ENCODE data around the gene AGMO.

Gene AGMO

DNA sequence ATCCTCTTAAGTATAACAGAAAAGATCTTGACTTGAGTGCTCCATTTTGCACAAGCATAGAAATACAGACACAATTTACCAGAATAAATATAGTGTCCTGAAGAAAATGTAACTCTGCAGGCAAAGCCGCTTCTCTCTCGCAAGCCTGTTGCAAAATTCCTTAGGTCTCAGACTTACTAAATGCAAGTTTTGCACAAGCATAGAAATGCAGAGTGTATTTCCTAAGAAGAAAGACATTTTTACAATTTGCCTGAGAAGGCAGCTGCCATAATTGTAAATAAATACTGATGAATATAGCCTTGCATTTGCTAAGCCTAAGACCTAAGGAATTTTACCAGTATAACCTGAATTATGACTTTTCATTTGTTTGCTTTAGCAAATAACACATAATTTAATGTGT lies 67.1 kb downstream of the AGMO start:
- no peak for DNase-seq

DNA sequence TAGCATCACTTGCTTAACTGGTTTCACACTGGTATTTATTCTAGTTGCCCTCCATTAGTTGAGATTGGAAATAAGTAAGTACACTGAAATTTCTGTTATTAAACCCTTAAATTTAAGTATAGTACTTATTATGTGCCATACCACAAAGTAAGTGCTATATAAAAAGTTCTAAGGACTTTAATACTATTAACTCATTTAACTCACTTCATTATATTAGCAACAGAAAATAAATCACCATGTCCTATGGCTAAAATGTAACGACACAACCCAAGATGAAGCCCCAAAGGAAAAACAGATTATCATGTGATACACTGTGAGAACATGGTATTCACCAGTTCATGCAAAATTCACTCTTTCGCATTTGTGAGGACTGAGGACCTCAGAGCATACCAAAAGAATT lies 70.5 kb downstream of the AGMO start:
- DNase-seq = no peak

DNA sequence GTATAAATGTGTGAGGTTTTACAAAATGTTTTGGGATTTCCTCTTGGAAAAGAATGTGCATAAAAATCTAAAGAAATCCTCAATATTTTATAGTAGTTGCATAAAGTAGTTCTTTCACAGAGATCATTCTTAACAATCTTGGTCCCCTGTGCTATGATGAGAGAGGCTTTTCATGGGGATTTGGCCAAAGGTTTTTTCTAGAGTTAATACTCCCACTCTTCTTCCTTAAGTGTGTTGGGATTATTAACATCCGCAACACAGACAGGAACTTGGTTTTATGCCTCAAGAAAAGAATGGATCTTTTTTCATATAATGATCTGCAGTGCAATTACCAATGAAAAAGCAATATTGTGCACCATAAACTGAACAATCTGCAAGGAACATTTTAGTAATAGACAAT lies 71.5 kb downstream of the AGMO start:
- no peak for DNase-seq

DNA sequence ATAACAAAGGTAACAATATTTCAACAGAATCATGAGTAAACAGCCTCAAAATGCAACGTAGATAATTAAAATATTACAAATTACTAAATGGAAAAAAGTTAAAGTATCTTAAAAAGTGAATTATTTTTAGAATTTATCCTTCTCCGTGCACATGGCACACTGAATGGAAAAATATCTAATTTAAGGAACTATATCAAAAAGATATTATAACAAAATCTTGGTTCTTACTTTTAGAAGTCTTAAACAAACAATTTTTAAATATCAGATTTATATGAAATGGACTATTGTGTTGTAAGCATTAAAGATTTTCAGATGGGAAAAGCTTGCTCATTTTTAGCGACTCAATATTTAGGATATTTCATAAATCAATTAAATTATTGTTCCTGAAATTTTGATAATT lies 72.0 kb downstream of the AGMO start:
- no peak for DNase-seq

DNA sequence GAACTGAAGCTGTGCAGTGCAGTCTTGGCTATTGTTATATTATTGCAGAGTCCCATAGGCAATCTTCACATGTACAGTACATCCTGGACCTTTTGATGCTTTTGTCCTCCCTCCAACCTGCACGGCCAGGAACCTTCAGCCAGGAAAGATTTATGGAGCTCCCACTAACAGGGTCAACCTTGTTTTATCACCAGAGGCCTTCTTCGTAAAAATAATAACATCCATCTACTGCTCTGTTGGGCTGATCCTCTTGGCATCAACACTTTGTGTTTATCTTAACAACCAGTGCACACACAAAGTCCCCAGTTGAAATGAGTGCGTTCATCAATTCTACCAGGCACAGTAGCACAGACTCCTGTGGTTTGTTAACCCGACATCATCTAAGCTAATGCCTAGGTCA lies 72.4 kb downstream of the AGMO start:
- peak; percentile 23 to 67 for DNase-seq

DNA sequence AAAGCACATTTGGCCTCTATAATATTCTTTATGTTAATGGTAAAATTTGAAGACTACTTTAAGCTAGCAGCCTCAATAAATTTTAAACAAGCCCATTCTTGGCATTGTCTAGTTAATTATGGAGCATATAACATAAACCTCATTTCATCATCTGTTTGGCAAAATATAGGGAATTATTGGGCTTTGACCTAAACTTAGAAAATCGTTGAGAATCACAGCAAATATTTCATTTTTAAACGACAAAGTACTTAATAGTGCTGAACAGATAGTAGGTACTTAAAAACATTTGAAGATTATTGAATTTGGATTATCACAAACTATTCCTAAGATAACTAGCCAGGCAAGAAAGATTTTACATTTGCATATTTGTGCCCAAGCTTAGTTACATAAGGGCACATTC lies 73.4 kb downstream of the AGMO start:
- no peak for DNase-seq

DNA sequence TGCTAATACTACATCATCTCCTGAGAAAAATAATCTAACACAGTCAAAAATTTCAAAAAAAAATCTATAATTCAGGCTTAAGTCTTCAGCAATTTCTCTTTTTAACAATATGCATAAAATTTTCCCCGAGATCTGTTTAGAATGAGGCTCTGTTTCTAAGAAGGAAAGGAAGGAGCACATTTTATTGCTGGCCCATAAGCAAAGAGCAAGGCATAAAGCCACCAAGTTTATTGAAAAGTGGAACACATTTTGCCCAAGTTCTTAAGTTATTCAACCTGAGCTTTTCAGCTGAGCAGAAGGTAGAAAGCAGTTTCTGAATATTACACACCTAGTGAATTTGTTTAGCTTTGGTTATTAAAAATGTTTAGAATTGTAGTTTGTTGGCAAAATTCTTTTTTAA lies 73.9 kb downstream of the AGMO start:
- DNase-seq = no peak

DNA sequence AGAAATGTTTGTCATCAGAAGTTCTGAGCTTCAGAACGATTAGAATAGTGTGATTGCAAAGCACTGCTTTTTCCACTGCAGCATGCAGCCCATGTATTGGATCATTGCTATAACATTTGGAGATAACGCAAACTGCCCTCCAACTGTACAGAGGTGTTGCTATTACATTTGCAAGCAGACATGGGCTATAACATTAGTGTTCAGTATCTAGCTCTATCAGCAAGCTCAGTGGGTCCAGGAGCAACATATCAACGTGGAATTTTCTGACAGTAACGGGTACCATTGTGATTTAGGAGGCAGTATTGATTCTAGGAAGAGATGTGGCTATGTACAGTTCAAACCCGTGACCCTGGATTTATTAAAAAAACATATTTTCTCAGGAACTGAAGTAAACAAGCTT lies 75.8 kb downstream of the AGMO start:
- no peak for DNase-seq

DNA sequence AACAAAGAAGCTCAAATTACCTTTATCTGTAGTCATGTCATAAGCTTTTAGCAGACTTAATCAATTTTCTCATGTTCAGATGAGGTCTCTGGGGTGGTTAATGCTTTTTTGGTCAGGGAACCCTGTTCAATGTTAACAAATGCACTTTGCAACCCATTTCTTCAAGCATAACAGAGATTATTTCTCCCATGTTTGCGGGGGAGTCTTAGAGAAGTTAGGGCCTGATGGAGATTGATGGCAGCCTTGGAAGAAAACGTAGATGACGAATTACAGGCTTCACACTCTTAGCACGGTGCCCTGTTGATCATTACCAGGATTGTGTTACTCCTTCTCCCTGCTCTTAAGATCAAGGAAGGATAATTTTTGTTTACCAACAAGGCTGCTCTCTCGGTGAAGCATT lies 76.4 kb downstream of the AGMO start:
- DNase-seq = no peak

DNA sequence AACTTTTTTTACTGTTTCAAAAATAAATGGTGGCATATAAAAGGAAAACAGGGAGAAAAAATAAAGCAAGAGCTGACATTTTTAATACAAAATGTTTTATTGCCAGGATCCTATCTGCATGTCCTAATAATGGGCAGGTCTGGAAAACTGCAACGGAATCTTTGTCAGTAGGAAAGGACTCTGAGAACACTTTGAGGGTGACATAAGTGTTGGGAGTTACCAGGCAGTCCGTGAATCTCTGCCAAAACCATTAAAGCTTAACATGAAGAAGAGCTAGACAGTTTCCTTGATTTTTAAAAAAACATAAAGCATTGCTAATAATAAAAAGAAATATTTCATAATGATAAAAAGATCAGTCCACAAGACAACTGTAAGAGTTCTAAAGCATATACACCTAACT lies 80.7 kb downstream of the AGMO start:
- no peak for DNase-seq

DNA sequence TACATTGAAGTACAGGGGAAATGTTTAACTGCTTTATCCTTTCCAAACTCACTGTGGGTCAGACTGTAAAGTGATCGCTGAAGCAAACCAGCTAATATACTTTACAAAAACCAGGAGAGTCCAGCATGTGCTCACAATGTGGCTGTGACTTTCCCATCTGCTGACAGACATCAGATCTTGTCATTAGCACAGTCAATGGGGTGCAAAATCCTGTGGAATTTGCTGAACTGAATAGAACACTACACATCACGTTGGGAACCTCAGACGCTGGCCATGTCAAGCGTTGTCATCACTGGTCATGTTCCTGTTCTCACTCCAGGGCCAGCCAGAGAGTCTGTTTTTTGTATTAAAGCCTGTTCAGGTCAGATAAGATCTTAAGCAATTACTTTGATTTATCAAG lies 83.4 kb downstream of the AGMO start:
- no peak for DNase-seq

DNA sequence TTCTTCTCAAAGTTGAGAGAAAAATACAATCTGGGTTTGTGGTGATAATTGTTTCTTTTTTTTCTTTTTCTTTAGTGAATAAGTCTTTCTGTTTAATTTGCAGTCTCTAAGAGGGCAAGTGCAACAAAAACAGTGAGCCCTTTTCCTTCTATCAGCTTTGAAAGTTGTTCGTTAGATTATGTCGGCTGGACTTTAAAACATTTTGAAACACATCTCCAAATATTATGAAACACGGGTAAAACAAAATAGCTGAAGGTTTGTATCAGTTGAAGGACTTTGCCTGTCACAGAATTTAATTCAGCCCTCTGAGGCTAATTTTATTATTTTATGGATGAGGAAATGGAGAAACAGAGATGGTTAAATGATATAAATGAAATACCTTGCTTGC lies 85.3 kb downstream of the AGMO start:
- DNase-seq = no peak

DNA sequence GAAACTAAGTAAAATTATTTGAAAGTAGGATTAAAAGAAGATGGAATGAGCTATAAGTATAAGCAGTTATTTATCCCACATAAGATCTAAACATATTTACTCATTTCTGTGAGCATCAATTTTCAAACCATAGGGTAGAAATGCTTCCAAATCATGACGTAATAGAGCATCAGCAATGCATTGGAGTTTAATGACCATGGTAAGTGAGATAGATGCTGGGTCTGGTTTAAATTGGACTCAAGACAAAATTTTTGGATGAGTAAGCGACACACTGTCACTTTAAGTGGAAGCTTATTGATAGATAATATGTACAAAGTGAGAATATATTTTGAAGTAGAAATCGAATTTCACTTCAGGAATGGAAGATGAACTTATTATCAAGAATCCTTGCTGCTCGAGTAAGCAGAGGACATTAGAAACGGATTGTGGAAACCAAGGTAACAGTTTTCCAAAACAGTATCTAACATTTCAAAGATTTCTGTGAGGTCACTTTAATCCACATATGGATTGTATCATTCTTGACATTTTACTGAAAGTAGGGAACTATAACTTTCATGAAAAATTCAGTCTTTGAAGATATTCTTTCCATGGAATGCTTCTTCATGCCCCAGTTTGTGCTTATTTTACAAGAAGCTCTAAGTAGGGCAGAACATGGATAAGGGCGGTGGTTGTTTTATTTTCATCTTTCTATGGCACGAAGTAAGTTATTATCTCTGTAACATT lies 85.8 kb downstream of the AGMO start:
- no peak for DNase-seq

DNA sequence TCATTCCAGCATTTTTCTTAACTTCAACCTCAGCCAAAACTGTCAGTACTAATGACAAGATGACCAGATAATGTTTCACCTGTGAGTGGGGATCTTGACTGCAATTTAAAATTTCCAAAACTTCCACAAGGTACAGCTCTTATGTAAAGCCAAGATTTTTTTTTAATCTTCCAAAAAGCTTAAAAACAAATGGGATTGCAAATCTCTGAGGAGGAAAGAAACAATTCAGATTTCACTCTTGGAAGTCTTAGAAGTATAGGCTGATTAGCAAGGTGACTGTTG lies 90.2 kb downstream of the AGMO start:
- DNase-seq = no peak

DNA sequence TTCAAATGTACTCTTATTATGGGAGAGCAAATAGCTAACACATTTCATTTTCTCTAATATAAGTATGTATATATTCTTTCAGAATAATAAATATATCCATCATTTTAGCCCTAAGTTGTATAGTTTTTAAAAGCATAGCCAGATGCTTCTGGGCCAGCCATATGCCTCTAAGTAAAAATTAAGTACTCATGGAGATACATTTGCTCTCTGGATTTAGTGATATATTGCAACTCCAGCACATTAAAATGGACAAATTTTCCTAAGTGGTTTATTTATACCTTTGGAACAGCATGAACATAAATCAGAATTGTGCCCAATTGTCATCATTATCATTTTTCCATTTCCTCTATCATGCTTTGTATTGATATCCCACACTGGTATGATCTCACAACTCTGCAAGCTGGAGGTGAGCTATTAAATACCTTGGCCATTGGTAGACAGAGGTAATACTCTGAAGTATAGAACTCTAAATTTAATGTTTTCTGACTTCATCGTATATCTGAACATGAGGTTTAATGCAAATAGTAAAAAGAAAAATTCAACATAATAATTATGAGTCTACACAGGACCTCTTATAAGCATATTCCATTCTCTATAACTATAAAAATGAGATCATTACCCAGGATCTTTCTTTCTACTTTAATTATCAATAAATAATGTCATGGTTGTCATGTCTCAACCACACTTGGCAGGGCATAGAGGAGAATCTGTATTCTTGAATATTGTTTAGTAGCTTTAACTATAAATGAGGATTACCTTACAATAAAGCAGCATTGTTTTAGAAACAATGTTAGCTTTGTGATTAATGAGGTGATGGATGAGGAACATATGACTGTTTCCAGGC lies 90.8 kb downstream of the AGMO start:
- DNase-seq = no peak

DNA sequence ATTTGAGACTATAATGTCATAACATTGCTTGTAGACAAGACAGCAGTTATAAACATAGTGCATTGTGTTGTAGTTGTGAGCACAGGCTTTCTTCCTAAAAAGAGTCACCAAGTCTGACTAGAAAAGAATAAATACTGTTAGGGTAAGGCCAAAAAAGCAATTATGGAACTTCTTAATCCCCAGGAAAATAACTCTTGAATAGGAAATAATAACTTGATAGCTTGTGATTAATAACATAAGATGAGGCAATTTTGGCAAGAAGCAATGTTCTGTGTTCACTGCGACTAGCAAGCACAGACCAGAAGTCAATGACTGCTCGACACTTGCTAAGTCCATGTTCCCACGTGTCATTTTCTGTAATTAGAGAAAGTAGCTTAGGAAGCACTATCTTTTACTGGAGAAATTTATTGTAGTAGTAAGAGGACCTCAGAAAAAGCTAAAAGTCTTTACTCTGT lies 97.1 kb downstream of the AGMO start:
- DNase-seq = no peak

DNA sequence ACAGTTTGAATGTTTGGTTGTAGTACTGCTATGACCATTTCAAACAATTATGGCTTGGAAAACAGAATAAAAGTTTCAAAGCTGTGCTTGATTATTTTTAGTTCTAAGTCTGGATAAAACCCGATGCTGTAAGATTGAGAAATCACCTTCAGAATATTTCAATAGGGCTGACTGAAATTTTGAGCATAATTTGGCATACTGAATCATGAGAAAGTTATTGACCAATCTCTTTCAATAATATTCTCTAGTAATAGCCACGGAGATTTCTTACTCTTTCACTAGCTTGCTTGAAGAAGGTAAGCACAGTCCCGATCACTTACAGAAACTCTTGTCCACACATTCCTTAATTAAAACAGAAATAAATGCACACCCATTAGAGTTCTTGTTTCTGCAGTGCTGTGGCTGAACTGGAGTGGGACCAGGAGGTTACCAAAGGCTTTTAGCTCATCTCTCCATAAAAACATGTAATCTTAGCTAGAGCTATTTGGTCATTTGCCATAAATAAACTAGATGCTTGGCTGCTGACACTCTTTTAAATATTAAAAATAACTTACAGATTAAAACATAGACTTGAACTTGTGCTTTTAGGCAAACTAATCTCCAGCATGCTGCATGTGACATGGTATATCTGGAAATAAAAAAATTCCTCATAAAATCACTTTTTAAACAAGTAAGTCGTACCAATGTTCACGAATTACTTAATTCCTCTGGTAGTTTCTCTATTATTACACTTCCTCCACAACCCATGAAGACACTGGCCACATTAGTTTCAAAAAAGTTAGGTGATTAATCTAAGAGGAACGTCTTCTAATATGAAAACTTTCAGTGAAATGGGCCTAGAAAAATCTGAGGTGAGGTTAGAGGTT lies 97.8 kb downstream of the AGMO start:
- DNase-seq = no peak

DNA sequence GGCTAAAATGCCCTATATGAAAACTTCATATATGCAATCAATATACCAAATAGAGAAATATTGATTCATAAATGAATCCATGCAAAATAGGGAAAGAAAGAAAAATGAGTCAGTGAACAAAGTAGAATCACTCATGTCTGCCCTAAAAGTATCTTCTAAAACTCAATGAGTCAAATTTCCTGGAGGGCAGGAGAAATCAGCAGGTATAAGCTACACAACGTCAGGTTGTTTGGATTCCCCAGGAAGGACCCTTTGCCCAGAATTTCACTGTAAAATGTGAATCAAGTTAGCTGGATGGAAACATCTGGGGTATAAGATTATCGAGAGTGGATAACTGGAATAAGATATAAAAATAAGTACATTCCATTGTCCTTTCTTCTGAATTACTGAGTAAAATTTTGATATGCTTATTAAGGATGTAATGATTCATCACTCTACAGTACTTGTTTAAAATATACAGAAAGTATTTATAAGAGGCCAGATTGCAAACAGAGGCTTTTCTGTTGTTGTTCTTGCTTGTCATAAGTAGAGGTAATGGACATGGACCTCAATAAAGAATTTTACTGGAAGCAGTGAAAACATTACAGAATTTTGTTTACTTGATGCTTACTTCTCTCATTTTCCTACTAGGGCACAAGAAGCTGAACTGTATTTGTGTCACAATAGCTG lies 99.0 kb downstream of the AGMO start:
- DNase-seq = no peak

DNA sequence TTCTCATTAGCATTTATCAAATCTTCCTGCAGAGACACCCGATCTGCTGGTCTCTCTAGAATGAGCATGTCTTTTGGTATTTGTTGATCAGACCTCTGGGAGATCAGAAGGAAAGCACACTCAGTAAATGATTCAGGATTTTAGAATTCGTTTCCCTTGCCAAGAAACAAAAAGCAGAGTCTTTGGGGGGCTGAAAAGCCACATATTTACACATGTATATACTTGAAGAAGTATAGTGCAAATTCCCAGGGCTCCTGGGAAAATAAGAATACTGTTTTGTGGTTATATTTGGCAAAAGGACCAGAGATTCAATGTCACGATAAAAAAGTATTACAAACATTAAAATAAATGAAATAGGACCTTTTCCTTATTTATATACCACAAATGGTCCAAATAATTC lies 100.2 kb downstream of the AGMO start:
- no peak for DNase-seq

DNA sequence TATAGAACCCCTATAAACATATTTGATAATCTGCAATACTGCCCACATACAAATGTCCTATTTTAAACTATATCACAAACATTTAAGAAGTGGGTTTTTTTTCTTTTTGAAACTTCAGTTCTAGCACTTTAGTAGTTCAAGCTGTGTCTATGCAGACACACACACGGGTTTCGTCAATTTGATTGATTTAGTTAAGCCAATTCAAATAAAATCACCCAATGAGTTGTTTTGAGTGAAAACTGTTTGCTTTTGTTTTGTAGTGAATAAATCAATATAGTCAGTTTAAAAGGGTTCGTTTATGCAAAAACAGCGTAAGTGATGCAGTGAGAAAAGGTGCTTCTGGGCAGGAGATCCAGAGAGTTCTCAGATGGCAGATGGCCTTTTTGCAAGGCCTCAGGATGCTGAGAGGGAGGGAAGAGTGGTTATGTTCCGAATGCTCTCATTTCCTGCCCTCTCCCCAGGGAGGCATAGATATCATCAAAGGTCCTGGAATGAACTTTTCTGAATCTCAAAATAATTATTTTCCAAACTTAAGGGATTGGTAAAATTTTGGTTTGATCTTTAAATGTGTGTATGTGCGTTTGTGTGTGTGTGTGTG lies 102.7 kb downstream of the AGMO start:
- peak in 1 of 2 experiments; percentile 63 for DNase-seq

DNA sequence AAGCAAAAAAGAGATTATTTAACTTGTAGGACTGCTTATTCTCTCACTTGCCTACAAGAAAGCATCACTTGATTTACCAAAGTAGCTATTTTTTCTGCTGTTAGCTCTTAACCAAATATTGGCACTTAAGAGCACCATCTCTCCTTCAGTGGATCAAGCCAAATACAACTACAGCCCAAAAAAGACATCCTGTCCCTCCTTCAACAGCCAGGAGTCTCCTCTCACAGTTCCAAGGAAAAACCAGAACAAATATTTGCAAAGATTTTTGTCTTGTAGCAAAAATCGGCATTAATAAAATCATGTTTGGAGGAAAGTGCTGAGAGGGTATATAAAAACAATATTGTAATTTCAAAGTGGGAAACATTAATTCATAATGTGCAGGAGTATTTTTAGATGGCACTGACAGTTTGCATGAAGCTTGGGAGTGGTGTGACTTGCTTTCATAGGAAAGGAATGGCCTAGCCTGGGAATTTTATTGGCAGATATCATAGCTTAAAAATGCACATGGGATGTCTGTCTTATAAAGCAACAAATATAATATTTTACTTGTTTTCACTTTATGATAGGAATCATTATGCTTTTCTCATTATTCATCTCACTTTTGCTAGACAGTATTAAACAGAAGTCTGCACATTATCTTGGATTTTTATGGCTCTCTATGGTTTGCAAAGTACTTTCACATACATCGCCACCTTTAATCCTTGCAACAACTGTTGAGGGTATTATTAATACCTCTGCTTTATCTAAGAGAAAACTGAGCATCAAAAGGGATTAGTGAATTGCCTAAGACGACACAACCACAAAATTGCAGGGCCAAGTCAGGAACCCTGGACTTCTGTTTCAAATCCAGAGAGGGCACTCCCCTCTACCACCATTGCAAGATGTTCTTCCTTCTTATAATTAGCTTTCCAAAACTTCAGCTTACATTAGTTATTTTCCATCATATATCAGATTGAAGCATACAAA lies 103.5 kb downstream of the AGMO start:
- DNase-seq = no peak

DNA sequence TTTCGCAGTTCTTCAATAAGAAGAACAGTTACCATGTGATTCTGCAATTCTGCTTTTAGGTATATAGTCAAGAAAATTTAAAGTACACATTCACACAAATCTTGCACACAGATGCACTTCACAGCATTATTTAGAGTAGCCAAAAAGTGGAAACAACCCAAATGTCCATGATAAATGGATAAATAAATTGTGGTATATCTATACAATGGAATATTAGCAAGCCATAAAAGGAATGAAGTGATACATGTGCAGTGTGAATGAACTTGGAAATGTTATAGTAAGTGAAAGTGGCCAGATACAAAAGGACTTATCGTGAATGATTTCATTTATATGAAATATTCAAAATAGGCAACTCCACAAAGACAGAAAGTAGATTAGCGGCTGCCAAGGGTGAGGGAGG lies 109.1 kb downstream of the AGMO start:
- DNase-seq = no peak

All from NCI-H2081 (cell line).